ENCODE results near the gene EPHA4.

Gene EPHA4

GRCh38 chr2:221478485-221478863 is 93.6 kb downstream of the EPHA4 start:
- no CpG with 5 or more reads among the region's 2 CpGs for WGBS (ENCODE audit: insufficient coverage)
- Histone ChIP-seq H3K27ac (ENCODE audit: insufficient read depth in 1 of 2, low read depth in 1 of 2, low read length in 2 of 2, poor library complexity in 1 of 2, severe bottlenecking in 2 of 2) (no peak overlapping the region), H3K9me3 (ENCODE audit: control extremely low read depth in 1 of 5, control insufficient read depth in 4 of 5, insufficient read depth in 2 of 5, low read depth in 1 of 5, low read length in 4 of 5) (no peaks in the 10 kb centered on the region), H3K4me1 (ENCODE audit: control extremely low read depth in 1 of 4, control insufficient read depth in 4 of 4, insufficient read depth in 4 of 4, low read length in 3 of 4) (no peaks in the 10 kb centered on the region), H3K27me3 (replicated peaks in 2 of 5; ENCODE audit: control insufficient read depth in 4 of 5, insufficient read depth in 5 of 5, low read length in 4 of 5) (no peaks in the 10 kb centered on the region), H3K4me3 (ENCODE audit: control insufficient read depth in 1 of 7, extremely low read depth in 1 of 7, insufficient read depth in 4 of 7, low read depth in 2 of 7, low read length in 6 of 7) (no peak overlapping the region), H3K36me3 (ENCODE audit: control insufficient read depth in 4 of 4, insufficient read depth in 4 of 4, low read length in 3 of 4) (no peaks in the 10 kb centered on the region)
- POLR2A ChIA-PET = no interaction called here
- CTCF ChIA-PET = interaction anchor here (0.6 to 1.5 kb wide), 3 partner anchors 14 to 174 kb away, joined by 3 to 6 read pairs (median 4); no protein-coding TSS in a partner anchor
- DNase-seq = no peak

DNA sequence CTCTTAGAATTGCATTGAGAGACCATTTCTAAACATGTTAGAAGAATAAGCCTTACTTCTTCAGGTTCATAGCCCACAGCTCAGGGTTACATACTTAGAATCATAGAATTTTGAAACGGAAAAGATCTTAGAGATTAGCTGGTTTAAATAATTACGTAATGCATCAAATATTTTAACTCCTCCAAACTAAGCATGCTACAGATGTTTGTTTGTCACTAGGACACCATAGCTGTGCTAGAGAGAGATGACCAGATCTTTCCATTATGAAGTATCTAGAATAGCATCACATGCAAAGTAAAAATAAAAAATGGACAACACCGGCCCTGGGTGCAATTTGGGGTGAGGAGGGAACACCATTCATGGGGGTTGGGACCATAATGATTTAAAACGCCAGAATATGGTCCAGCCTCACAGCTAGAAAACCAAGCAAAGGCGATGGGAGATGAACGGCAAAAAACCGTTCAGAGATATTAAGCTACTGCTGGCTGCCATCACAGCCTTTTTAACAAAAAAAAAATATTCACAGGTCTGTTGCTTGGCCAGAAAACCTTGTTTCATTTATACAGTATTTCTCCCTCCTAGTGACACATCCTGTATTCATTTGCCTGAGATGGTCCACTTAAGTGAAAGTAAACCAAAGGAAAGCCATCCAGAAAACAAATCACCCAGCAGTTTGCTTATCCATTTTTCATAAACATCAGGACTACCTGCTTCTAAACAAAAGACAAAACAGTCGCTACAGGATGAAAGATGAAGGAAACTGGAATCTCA is 94.2 kb downstream of the EPHA4 start:
- Histone ChIP-seq H3K36me3 (ENCODE audit: control insufficient read depth in 4 of 4, insufficient read depth in 4 of 4, low read length in 3 of 4) (no peaks in the 10 kb centered on the region), H3K4me3 (ENCODE audit: control insufficient read depth in 1 of 7, extremely low read depth in 1 of 7, insufficient read depth in 4 of 7, low read depth in 2 of 7, low read length in 6 of 7) (no peak overlapping the region), H3K27me3 (replicated peaks in 2 of 5; ENCODE audit: control insufficient read depth in 4 of 5, insufficient read depth in 5 of 5, low read length in 4 of 5) (no peaks in the 10 kb centered on the region), H3K4me1 (ENCODE audit: control extremely low read depth in 1 of 4, control insufficient read depth in 4 of 4, insufficient read depth in 4 of 4, low read length in 3 of 4) (no peaks in the 10 kb centered on the region), H3K27ac (ENCODE audit: insufficient read depth in 1 of 2, low read depth in 1 of 2, low read length in 2 of 2, poor library complexity in 1 of 2, severe bottlenecking in 2 of 2) (no peak overlapping the region), H3K9me3 (ENCODE audit: control extremely low read depth in 1 of 5, control insufficient read depth in 4 of 5, insufficient read depth in 2 of 5, low read depth in 1 of 5, low read length in 4 of 5) (no peaks in the 10 kb centered on the region)
- DNase-seq = no peak
- CTCF ChIA-PET = interaction anchor here (0.6 to 1.5 kb wide), 2 partner anchors 22 to 173 kb away, joined by 3 to 4 read pairs; no protein-coding TSS in a partner anchor
- 84% methylated on average over 5 of the region's 8 CpGs for WGBS (ENCODE audit: insufficient coverage)
- POLR2A ChIA-PET = no interaction called here

- no CpG with 5 or more reads among the region's 1 CpG for WGBS (ENCODE audit: insufficient coverage)
- ChIA-PET CTCF (no interaction called here), POLR2A (no interaction called here)
- no peaks in the 10 kb centered on the region for H3K4me1 ChIP-seq (ENCODE audit: control extremely low read depth in 1 of 4, control insufficient read depth in 4 of 4, insufficient read depth in 4 of 4, low read length in 3 of 4)
- H3K4me3 ChIP-seq (ENCODE audit: control insufficient read depth in 1 of 7, extremely low read depth in 1 of 7, insufficient read depth in 4 of 7, low read depth in 2 of 7, low read length in 6 of 7) = no peak overlapping the region
- H3K27me3 ChIP-seq (replicated peaks in 2 of 5; ENCODE audit: control insufficient read depth in 4 of 5, insufficient read depth in 5 of 5, low read length in 4 of 5) = no peaks in the 10 kb centered on the region
- DNase-seq = no peak
- H3K36me3 ChIP-seq (ENCODE audit: control insufficient read depth in 4 of 4, insufficient read depth in 4 of 4, low read length in 3 of 4) = no peaks in the 10 kb centered on the region
- H3K27ac ChIP-seq (ENCODE audit: insufficient read depth in 1 of 2, low read depth in 1 of 2, low read length in 2 of 2, poor library complexity in 1 of 2, severe bottlenecking in 2 of 2) = no peak overlapping the region
- no peaks in the 10 kb centered on the region for H3K9me3 ChIP-seq (ENCODE audit: control extremely low read depth in 1 of 5, control insufficient read depth in 4 of 5, insufficient read depth in 2 of 5, low read depth in 1 of 5, low read length in 4 of 5)
Measured at GRCh38 chr2:221476195-221476594, 95.9 kb downstream of the EPHA4 start.

DNA sequence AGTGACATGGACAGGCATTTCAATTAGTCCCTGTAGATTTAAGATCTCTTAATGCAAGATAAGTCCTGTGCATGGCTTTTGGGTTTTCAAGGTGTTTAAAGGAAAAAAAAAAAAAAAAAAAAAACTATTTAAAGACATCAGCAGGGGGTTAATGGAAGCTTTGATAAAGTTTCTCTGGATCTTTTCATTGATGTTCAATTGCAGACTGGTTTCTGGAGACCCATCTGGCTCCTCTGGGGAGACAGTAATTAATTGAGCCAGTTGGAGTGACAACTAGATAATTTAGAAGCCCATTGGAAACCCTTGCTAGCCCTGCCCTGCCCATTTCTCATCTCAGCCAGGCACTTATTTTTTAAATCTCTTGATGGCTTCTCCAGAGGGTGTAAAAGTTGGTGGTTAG is 98.7 kb downstream of the EPHA4 start:
- CTCF ChIA-PET = no interaction called here

DNA sequence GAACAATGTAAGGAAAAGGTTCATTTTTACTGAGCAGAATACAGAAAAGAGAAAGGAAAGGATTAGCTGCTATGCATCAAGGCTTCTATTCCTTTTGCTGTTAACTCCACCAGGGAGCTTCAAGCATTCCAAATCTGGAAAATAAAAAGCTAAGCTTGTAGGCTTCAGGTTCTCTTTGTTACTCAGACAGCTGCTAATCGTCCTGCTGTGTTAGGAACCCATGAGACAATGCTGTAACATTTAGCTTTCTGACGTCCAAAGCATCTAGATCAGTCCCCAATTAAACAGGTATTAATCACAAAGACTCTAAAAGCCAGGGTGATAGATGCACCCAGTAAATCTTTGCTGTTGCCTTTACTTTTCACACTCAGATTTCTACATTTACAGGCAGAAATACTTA is 103.8 kb downstream of the EPHA4 start:
- Histone ChIP-seq H3K4me3 (ENCODE audit: control insufficient read depth in 1 of 7, extremely low read depth in 1 of 7, insufficient read depth in 4 of 7, low read depth in 2 of 7, low read length in 6 of 7) (no peak overlapping the region), H3K27ac (ENCODE audit: insufficient read depth in 1 of 2, low read depth in 1 of 2, low read length in 2 of 2, poor library complexity in 1 of 2, severe bottlenecking in 2 of 2) (no peak overlapping the region), H3K9me3 (ENCODE audit: control extremely low read depth in 1 of 5, control insufficient read depth in 4 of 5, insufficient read depth in 2 of 5, low read depth in 1 of 5, low read length in 4 of 5) (no peaks in the 10 kb centered on the region), H3K4me1 (ENCODE audit: control extremely low read depth in 1 of 4, control insufficient read depth in 4 of 4, insufficient read depth in 4 of 4, low read length in 3 of 4) (peaks cover 16 to 40% (median 27%) of the 10 kb centered on the region in 4 experiments), H3K27me3 (replicated peaks in 2 of 5; ENCODE audit: control insufficient read depth in 4 of 5, insufficient read depth in 5 of 5, low read length in 4 of 5) (no peaks in the 10 kb centered on the region), H3K36me3 (ENCODE audit: control insufficient read depth in 4 of 4, insufficient read depth in 4 of 4, low read length in 3 of 4) (no peaks in the 10 kb centered on the region)
- POLR2A ChIA-PET = no interaction called here
- DNase-seq = no peak
- 92% methylated on average over 2 of the region's 2 CpGs for WGBS (ENCODE audit: insufficient coverage)
- CTCF ChIA-PET = interaction anchor here (0.9 to 2.1 kb wide), 2 partner anchors 12 to 24 kb away, joined by 3 to 5 read pairs; no protein-coding TSS in a partner anchor

More for the DNA sequence above, 98.7 kb downstream of the EPHA4 start:
- DNase-seq = no peak
- Histone ChIP-seq H3K4me1 (ENCODE audit: control extremely low read depth in 1 of 4, control insufficient read depth in 4 of 4, insufficient read depth in 4 of 4, low read length in 3 of 4) (no peaks in the 10 kb centered on the region), H3K27me3 (replicated peaks in 2 of 5; ENCODE audit: control insufficient read depth in 4 of 5, insufficient read depth in 5 of 5, low read length in 4 of 5) (no peaks in the 10 kb centered on the region), H3K27ac (ENCODE audit: insufficient read depth in 1 of 2, low read depth in 1 of 2, low read length in 2 of 2, poor library complexity in 1 of 2, severe bottlenecking in 2 of 2) (no peak overlapping the region), H3K36me3 (ENCODE audit: control insufficient read depth in 4 of 4, insufficient read depth in 4 of 4, low read length in 3 of 4) (no peaks in the 10 kb centered on the region), H3K4me3 (ENCODE audit: control insufficient read depth in 1 of 7, extremely low read depth in 1 of 7, insufficient read depth in 4 of 7, low read depth in 2 of 7, low read length in 6 of 7) (no peak overlapping the region), H3K9me3 (ENCODE audit: control extremely low read depth in 1 of 5, control insufficient read depth in 4 of 5, insufficient read depth in 2 of 5, low read depth in 1 of 5, low read length in 4 of 5) (no peaks in the 10 kb centered on the region)
- POLR2A ChIA-PET = no interaction called here

DNA sequence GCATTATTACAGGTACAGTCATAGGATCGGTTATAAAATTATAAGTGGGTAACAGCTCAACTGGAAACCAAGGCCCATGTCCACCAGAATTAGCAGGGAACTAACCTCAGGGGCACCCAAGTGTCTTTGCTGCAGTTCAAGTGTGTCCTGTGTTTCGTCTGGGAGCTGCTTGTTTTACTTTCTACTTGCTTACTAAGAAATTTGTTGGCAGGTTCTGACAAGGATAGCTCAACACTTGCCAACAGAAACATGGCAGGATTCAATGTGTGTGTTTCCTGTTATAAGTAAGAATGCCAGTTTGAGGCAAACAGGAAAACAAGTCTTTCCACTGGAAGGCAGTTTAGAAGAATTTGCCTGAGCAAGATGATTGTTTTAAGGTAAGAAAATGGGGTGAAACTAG is 104.5 kb downstream of the EPHA4 start:
- no peaks in the 10 kb centered on the region for H3K27me3 ChIP-seq (replicated peaks in 2 of 5; ENCODE audit: control insufficient read depth in 4 of 5, insufficient read depth in 5 of 5, low read length in 4 of 5)
- ChIA-PET POLR2A (no interaction called here), CTCF (interaction anchor here (0.9 to 2.1 kb wide), 2 partner anchors 13 to 24 kb away, joined by 3 to 5 read pairs; no protein-coding TSS in a partner anchor)
- no peaks in the 10 kb centered on the region for H3K9me3 ChIP-seq (ENCODE audit: control extremely low read depth in 1 of 5, control insufficient read depth in 4 of 5, insufficient read depth in 2 of 5, low read depth in 1 of 5, low read length in 4 of 5)
- H3K4me3 ChIP-seq (ENCODE audit: control insufficient read depth in 1 of 7, extremely low read depth in 1 of 7, insufficient read depth in 4 of 7, low read depth in 2 of 7, low read length in 6 of 7) = no peak overlapping the region
- no peak overlapping the region for H3K27ac ChIP-seq (ENCODE audit: insufficient read depth in 1 of 2, low read depth in 1 of 2, low read length in 2 of 2, poor library complexity in 1 of 2, severe bottlenecking in 2 of 2)
- peaks cover 16 to 46% (median 31%) of the 10 kb centered on the region in 4 experiments for H3K4me1 ChIP-seq (ENCODE audit: control extremely low read depth in 1 of 4, control insufficient read depth in 4 of 4, insufficient read depth in 4 of 4, low read length in 3 of 4)
- 100% methylated on average over 1 of the region's 2 CpGs for WGBS (ENCODE audit: insufficient coverage)
- DNase-seq = no peak
- H3K36me3 ChIP-seq (ENCODE audit: control insufficient read depth in 4 of 4, insufficient read depth in 4 of 4, low read length in 3 of 4) = no peaks in the 10 kb centered on the region

- Histone ChIP-seq H3K27me3 (replicated peaks in 2 of 5; ENCODE audit: control insufficient read depth in 4 of 5, insufficient read depth in 5 of 5, low read length in 4 of 5) (no peaks in the 10 kb centered on the region), H3K27ac (ENCODE audit: insufficient read depth in 1 of 2, low read depth in 1 of 2, low read length in 2 of 2, poor library complexity in 1 of 2, severe bottlenecking in 2 of 2) (no peak overlapping the region), H3K4me1 (ENCODE audit: control extremely low read depth in 1 of 4, control insufficient read depth in 4 of 4, insufficient read depth in 4 of 4, low read length in 3 of 4) (peaks cover 16 to 46% (median 32%) of the 10 kb centered on the region in 4 experiments), H3K9me3 (ENCODE audit: control extremely low read depth in 1 of 5, control insufficient read depth in 4 of 5, insufficient read depth in 2 of 5, low read depth in 1 of 5, low read length in 4 of 5) (no peaks in the 10 kb centered on the region), H3K4me3 (ENCODE audit: control insufficient read depth in 1 of 7, extremely low read depth in 1 of 7, insufficient read depth in 4 of 7, low read depth in 2 of 7, low read length in 6 of 7) (no peak overlapping the region), H3K36me3 (ENCODE audit: control insufficient read depth in 4 of 4, insufficient read depth in 4 of 4, low read length in 3 of 4) (no peaks in the 10 kb centered on the region)
- no peak for DNase-seq
- ChIA-PET CTCF (no interaction called here), POLR2A (no interaction called here)
- WGBS (ENCODE audit: insufficient coverage) = 100% methylated on average over 4 of the region's 5 CpGs
Measured at GRCh38 chr2:221466744-221467143, 105.4 kb downstream of the EPHA4 start.

Measured in common myeloid progenitor, CD34-positive (primary cell).